Loucy (cell line): ENCODE measurements around the gene ALPG.

Source experiments
- CTCF ChIP-seq: fragments of 200-600 bp; sonication (generic); conservative IDR thresholded peaks from 2 replicates; pipeline ENCODE4 v1.5.1; 2014; ENCODE audit warnings: mild to moderate bottlenecking, antibody characterized with exemption, low read length
- EZH2phosphoT487 ChIP-seq: fragments of 200-600 bp; IDR thresholded peaks from 2 replicates; pipeline ENCODE4 v1.6.1; 2018; ENCODE audit warnings: antibody characterized with exemption, mild to moderate bottlenecking, moderate library complexity, borderline replicate concordance

GRCh38 chr2:232375164-232375563, 31.5 kb upstream of the ALPG start:
- no peak for TF ChIP-seq CTCF
- no peak for TF ChIP-seq EZH2phosphoT487
